Measurements from ENCODE around the gene FPR1. TPM values are rescaled to one million over a fixed set of nuclear protein-coding genes. Genes with fewer than 3 reads are reported as not detected.

FPR1 gene
- total and polyA plus RNA-seq, 7 donors, result 0.45 to 6.7 (median 2.1) TPM

- 46 to 50% (median 48%) methylated on average over 8 of the region's 8 CpGs for WGBS, 3 donors
- Histone ChIP-seq H3K36me3 (ENCODE audit: insufficient read depth in 1 of 2, low read depth in 1 of 2) (no peaks in the 10 kb centered on the region), H3K9me3 (no peaks in the 10 kb centered on the region), H3K27me3 (ENCODE audit: insufficient read depth in 3 of 3, low read length in 2 of 3) (peaks cover 0 to 4% (median 3%) of the 10 kb centered on the region in 3 donors), H3K4me3 (no peak within 1 kb of the TSS), H3K27ac (no peak within 1 kb of the TSS), H3K4me1 (no peaks in the 10 kb centered on the region)
- intact Hi-C loops (cut with DNase I), result no loop called here
- no peak for DNase-seq
- ATAC-seq, result no peak
- TF ChIP-seq CTCF (IDR thresholded peaks at IDR 0.05), result no peak
Measured at GRCh38 chr19:51760697-51761356, 9.1 kb upstream of the FPR1 start, which contains the start of gene FPR2. Gene FPR2 (plus strand): TSS chr19:51761180. CDS start chr19:51768659, 7,479 bp downstream.

- H3K27ac ChIP-seq, result no peak overlapping the region
- H3K4me1 ChIP-seq, result no peaks in the 10 kb centered on the region
- no peak overlapping the region for H3K4me3 ChIP-seq
- H3K9me3 ChIP-seq, result no peaks in the 10 kb centered on the region
- no peaks in the 10 kb centered on the region for H3K27me3 ChIP-seq (ENCODE audit: insufficient read depth in 3 of 3, low read length in 2 of 3)
- TF ChIP-seq CTCF (IDR thresholded peaks at IDR 0.05), result no peak
- H3K36me3 ChIP-seq (ENCODE audit: insufficient read depth in 1 of 2, low read depth in 1 of 2), result no peaks in the 10 kb centered on the region
- WGBS, 3 donors, result 78 to 79% (median 79%) methylated on average over 7 of the region's 7 CpGs
- DNase-seq (no peak), ATAC-seq (no peak)
- intact Hi-C loops (cut with DNase I), result no loop called here
Measured at GRCh38 chr19:51755571-51755970, 3.9 kb upstream of the FPR1 start.

GRCh38 chr19:51754770-51755169, 3.1 kb upstream of the FPR1 start:
- 76 to 83% (median 78%) methylated on average over 4 of the region's 4 CpGs for WGBS, 3 donors
- no peak for TF ChIP-seq CTCF (IDR thresholded peaks at IDR 0.05)
- H3K9me3 ChIP-seq, result no peaks in the 10 kb centered on the region
- DNase-seq (no peak), ATAC-seq (no peak)
- intact Hi-C loops (cut with DNase I), result no loop called here
- no peaks in the 10 kb centered on the region for H3K27me3 ChIP-seq (ENCODE audit: insufficient read depth in 3 of 3, low read length in 2 of 3)
- H3K27ac ChIP-seq, result no peak overlapping the region
- H3K4me3 ChIP-seq, result no peak overlapping the region
- no peaks in the 10 kb centered on the region for H3K4me1 ChIP-seq
- H3K36me3 ChIP-seq (ENCODE audit: insufficient read depth in 1 of 2, low read depth in 1 of 2), result no peaks in the 10 kb centered on the region

- WGBS, 3 donors, result 81 to 83% (median 82%) methylated on average over 6 of the region's 6 CpGs
- ATAC-seq, result no peak
- H3K27ac ChIP-seq, result no peak overlapping the region
Measured at GRCh38 chr19:51754109-51754508, 2.4 kb upstream of the FPR1 start.

More at GRCh38 chr19:51754109-51754508, 2.4 kb upstream of the FPR1 start:
- intact Hi-C loops (cut with DNase I), result no loop called here
- Histone ChIP-seq H3K36me3 (ENCODE audit: insufficient read depth in 1 of 2, low read depth in 1 of 2) (no peaks in the 10 kb centered on the region), H3K4me3 (no peak overlapping the region), H3K27me3 (ENCODE audit: insufficient read depth in 3 of 3, low read length in 2 of 3) (no peaks in the 10 kb centered on the region), H3K4me1 (no peaks in the 10 kb centered on the region), H3K9me3 (no peaks in the 10 kb centered on the region)
- no peak for DNase-seq
- TF ChIP-seq CTCF (IDR thresholded peaks at IDR 0.05), result no peak
